IMR-90 (cell line): ENCODE data around the gene CLMP. TPM values are rescaled to one million over a fixed set of nuclear protein-coding genes. Genes with fewer than 3 reads are reported as not detected.

Experiments used
- ATAC-seq: fragments of 200-7000 bp; cut with Tn5 transposase; 2 replicates; pipeline ENCODE4 v1.9.1; 2020; ENCODE audit warnings: low read depth, mild to moderate bottlenecking, moderate library complexity
- BruUV-seq: library from RNA; stranded (reverse); fragments of 400-500 nt; replicated peaks from 2 replicates; lab custom pipeline; 2021; lab: Mats Ljungman, UMichigan
- CTCF ChIA-PET: fragments of 300-600 bp; formaldehyde crosslinking; extraction: SDS; loops from one replicate; lab custom pipeline; 2021; ENCODE audit warnings: antibody characterized with exemption; lab: Yijun Ruan, JAX
- POLR2A ChIA-PET: fragments of 300-600 bp; sonication (Branson Sonifier 250); formaldehyde crosslinking; loops from one replicate; lab custom pipeline; 2022; ENCODE audit warnings: antibody characterized with exemption; ENCODE audit not compliant: unreplicated experiment; lab: Charles Lee
- DNase-seq: peaks from one replicate; pipeline ENCODE4 v3.0.0; 2013
- H2AFZ ChIP-seq: replicated peaks from 2 replicates; pipeline ENCODE3; 2013; ENCODE audit warnings: low read length, mild to moderate bottlenecking; ENCODE audit not compliant: poor library complexity
- H2AK5ac ChIP-seq: 2 replicates; pipeline ENCODE4 v1.6.1; 2013; ENCODE audit warnings: low read depth, low read length, inconsistent platforms
- H2AK9ac ChIP-seq: replicated peaks from 2 replicates; pipeline ENCODE3; 2013; ENCODE audit warnings: mild to moderate bottlenecking, low read depth, low read length, moderate library complexity; ENCODE audit not compliant: poor library complexity
- H2BK120ac ChIP-seq: 2 replicates; pipeline ENCODE4 v1.6.1; 2013; ENCODE audit warnings: low read depth, low read length, inconsistent platforms
- H2BK15ac ChIP-seq: 3 replicates; pipeline ENCODE4 v1.6.1; 2013; ENCODE audit warnings: low read depth, low read length, inconsistent platforms
- H2BK20ac ChIP-seq: 2 replicates; pipeline ENCODE4 v1.6.1; 2013; ENCODE audit warnings: low read depth, mild to moderate bottlenecking, inconsistent platforms, low read length, moderate library complexity
- H2BK5ac ChIP-seq: 2 replicates; pipeline ENCODE4 v1.6.1; 2013; ENCODE audit warnings: mild to moderate bottlenecking, low read depth, low read length, inconsistent platforms; ENCODE audit not compliant: poor library complexity, severe bottlenecking
- H3K14ac ChIP-seq: replicated peaks from 2 replicates; pipeline ENCODE4 v1.6.1; 2013; ENCODE audit warnings: low read depth, low read length, inconsistent platforms
- H3K18ac ChIP-seq: 2 replicates; pipeline ENCODE4 v1.6.1; 2013; ENCODE audit warnings: low read depth, low read length, control low read depth
- H3K23ac ChIP-seq: 2 replicates; pipeline ENCODE4 v1.6.1; 2013; ENCODE audit warnings: low read depth, low read length, inconsistent platforms
- H3K27ac ChIP-seq: 2 replicates; pipeline ENCODE4 v1.5.1; 2013; ENCODE audit warnings: mild to moderate bottlenecking, control low read depth, low read length; ENCODE audit not compliant: insufficient read depth
- H3K27me3 ChIP-seq: 2 replicates; pipeline ENCODE4 v1.6.1; 2013; ENCODE audit warnings: low read length; ENCODE audit not compliant: control insufficient read depth, insufficient read depth
- H3K36me3 ChIP-seq: 2 replicates; pipeline ENCODE4 v1.6.1; 2013; ENCODE audit warnings: low read length, mixed read lengths; ENCODE audit not compliant: control insufficient read depth, insufficient read depth
- H3K4ac ChIP-seq: 2 replicates; pipeline ENCODE4 v1.6.1; 2013; ENCODE audit warnings: low read depth, low read length, inconsistent platforms
- H3K4me1 ChIP-seq: 2 replicates; pipeline ENCODE4 v1.6.1; 2013; ENCODE audit warnings: low read length, mixed read lengths; ENCODE audit not compliant: control insufficient read depth, insufficient read depth
- H3K4me2 ChIP-seq: 2 replicates; pipeline ENCODE4 v1.6.1; 2013; ENCODE audit warnings: low read depth, mild to moderate bottlenecking, control low read depth, low read length, moderate library complexity
- H3K4me3 ChIP-seq: 2 replicates; pipeline ENCODE4 v1.5.1; 2013; ENCODE audit warnings: low read depth, mild to moderate bottlenecking, control low read depth, low read length, moderate library complexity; ENCODE audit not compliant: insufficient read depth
- H3K56ac ChIP-seq: 2 replicates; pipeline ENCODE4 v1.6.1; 2013; ENCODE audit warnings: low read length, inconsistent platforms; ENCODE audit not compliant: insufficient read depth; ENCODE audit errors: extremely low read depth
- H3K79me1 ChIP-seq, 2 experiments: 2 replicates each; pipeline ENCODE4 v1.6.1; 2013; ENCODE audit warnings: low read length in 2 of 2, inconsistent platforms in 1 of 2, low read depth in 1 of 2
- H3K9ac ChIP-seq: 2 replicates; pipeline ENCODE4 v1.6.1; 2013; ENCODE audit warnings: low read depth, low read length, control low read depth
- H3K9me1 ChIP-seq: 2 replicates; pipeline ENCODE4 v1.6.1; 2013; ENCODE audit warnings: low read length, inconsistent platforms; ENCODE audit not compliant: insufficient read depth
- H3K9me3 ChIP-seq: 2 replicates; pipeline ENCODE4 v1.6.1; 2013; ENCODE audit warnings: low read length; ENCODE audit not compliant: control insufficient read depth, insufficient read depth
- H4K20me1 ChIP-seq: 2 replicates; pipeline ENCODE4 v1.6.1; 2013; ENCODE audit warnings: low read length, inconsistent platforms; ENCODE audit not compliant: insufficient read depth
- H4K5ac ChIP-seq: 2 replicates; pipeline ENCODE4 v1.6.1; 2013; ENCODE audit warnings: mild to moderate bottlenecking, low read depth, low read length, control low read depth
- H4K8ac ChIP-seq, 2 experiments: 2 replicates each; pipeline ENCODE4 v1.6.1; 2013; ENCODE audit warnings: low read depth in 2 of 2, low read length in 2 of 2, control low read depth in 1 of 2, inconsistent platforms in 1 of 2
- H4K91ac ChIP-seq: 2 replicates; pipeline ENCODE4 v1.6.1; 2013; ENCODE audit warnings: low read depth, low read length, inconsistent platforms; ENCODE audit not compliant: insufficient read depth
- CTCF ChIP-seq: conservative IDR thresholded peaks from 2 replicates; pipeline ENCODE4 v1.5.1; 2012; ENCODE audit warnings: mild to moderate bottlenecking, low read depth, low read length, improper control_type of control experiment
- MAZ ChIP-seq: IDR thresholded peaks from 2 replicates; pipeline ENCODE4 v1.6.1; 2012; ENCODE audit warnings: low read depth, mild to moderate bottlenecking, low read length, improper control_type of control experiment, moderate library complexity, borderline replicate concordance
- MXI1 ChIP-seq: IDR thresholded peaks from 2 replicates; pipeline ENCODE4 v1.6.1; 2012; ENCODE audit warnings: low read depth, mild to moderate bottlenecking, low read length, moderate library complexity, borderline replicate concordance
- NFE2L2 ChIP-seq: fragments of 150-350 bp; IDR thresholded peaks from 2 replicates; pipeline ENCODE4 v1.6.1; 2016; ENCODE audit warnings: low read depth, mild to moderate bottlenecking, low read length
- POLR2A ChIP-seq: IDR thresholded peaks from 2 replicates; pipeline ENCODE4 v1.6.1; 2012; ENCODE audit warnings: mild to moderate bottlenecking, low read depth, low read length
- RCOR1 ChIP-seq: IDR thresholded peaks from 2 replicates; pipeline ENCODE4 v1.6.1; 2012; ENCODE audit warnings: mild to moderate bottlenecking, low read length, improper control_type of control experiment; ENCODE audit not compliant: insufficient replicate concordance
- RFX5 ChIP-seq: IDR thresholded peaks from 2 replicates; pipeline ENCODE4 v1.8.0; 2012; ENCODE audit warnings: low read depth, mild to moderate bottlenecking, low read length, moderate library complexity
- USF2 ChIP-seq: fragments of 150-350 bp; IDR thresholded peaks from 2 replicates; pipeline ENCODE4 v1.6.1; 2017; ENCODE audit warnings: mild to moderate bottlenecking, antibody characterized with exemption, low read length, low read depth
- WGBS, 2 experiments: methylation state at CpG; one replicate each; pipeline versions ENCODE4 v1.1.5 to v1.1.7; 2013; ENCODE audit warnings: missing lambda C conversion rate in 2 of 2; ENCODE audit not compliant: insufficient read length in 1 of 2; ENCODE audit errors: extremely low coverage in 2 of 2; 5-methylcytosine and 5-hydroxymethylcytosine counted together
- dilution Hi-C: fragments of 300-500 bp; cut with HindIII; formaldehyde crosslinking; loops from one replicate; pipeline ENCODE4 v1.14.3; 2018; ENCODE audit warnings: low sequenced_read_pairs; ENCODE audit not compliant: unreplicated experiment
- in situ Hi-C: fragments of 300-500 bp; cut with MboI; formaldehyde crosslinking; loops from 3 replicates; pipeline ENCODE4 v1.14.3; 2019; ENCODE audit warnings: low sequenced_read_pairs, inconsistent platforms, mixed read lengths
- intact Hi-C: fragments of 100-400 bp; cut with micrococcal nuclease; formaldehyde crosslinking; loops from 2 replicates; pipeline ENCODE4 v1.10.0; 2022
- polyA plus RNA-seq, 3 experiments: library from polyadenylated mRNA; depleted of rRNA; stranded (reverse); fragments of >200 nt; gene quantifications; 2 replicates each; pipeline ENCODE4 v1.2.3, GENCODE V29; 2012; ENCODE audit warnings: low replicate concordance in 1 of 3
- total RNA-seq: library from RNA; depleted of rRNA; stranded (reverse); fragments of >200 nt; gene quantifications from 2 replicates; pipeline ENCODE4 v1.2.3, GENCODE V29; 2012

CLMP gene
- total and polyA plus RNA-seq, 2 of the 4 experiments (the other 2 are of a cell fraction), result 54.7 to 95.7 TPM

- no peak overlapping the region for H3K56ac ChIP-seq
These were observed 18.3 kb upstream of the CLMP start for GRCh38 chr11:123213307-123213771.

More at GRCh38 chr11:123213307-123213771, 18.3 kb upstream of the CLMP start:
- ChIA-PET CTCF (interaction anchor here (0.5 to 1.7 kb wide), 2 partner anchors 24 to 34 kb away, joined by 3 to 4 read pairs; no protein-coding TSS in a partner anchor), POLR2A (no interaction called here)
- Histone ChIP-seq H3K4me3 (no peak overlapping the region), H2AK5ac (no peak overlapping the region), H4K5ac (no peak overlapping the region), H3K27me3 (no peaks in the 10 kb centered on the region), H4K91ac (no peak overlapping the region), H3K79me1 (no peaks in the 10 kb centered on the region), H2AFZ (no peak overlapping the region), H3K9me3 (no peaks in the 10 kb centered on the region), H3K9me1 (peaks cover 6% of the 10 kb centered on the region; the same call in 1 of the 2 replicates), H3K4me2 (no peak overlapping the region), H3K27ac (no peak overlapping the region), H3K18ac (0 out of 2 replicates have a peak overlapping the region, but pooled peaks have one; percentile 18), H2BK15ac (no peak overlapping the region), H2AK9ac (no peak overlapping the region), H2BK20ac (no peak overlapping the region), H3K23ac (no peak overlapping the region), H3K4ac (no peak overlapping the region), H2BK5ac (no peak overlapping the region), H3K4me1 (peaks cover 16% of the 10 kb centered on the region), H4K8ac (no peak overlapping the region; a peak in 1 of 4 replicates), H4K20me1 (no peaks in the 10 kb centered on the region), H2BK120ac (no peak overlapping the region), H3K14ac (no peak overlapping the region), H3K36me3 (no peaks in the 10 kb centered on the region), H3K9ac (no peak overlapping the region)
- intact Hi-C loops, result loop anchor here (2.0 kb wide), 1 partner anchor 15 kb away; no protein-coding TSS in a partner anchor
- WGBS, 2 experiments, result no CpG with 5 or more reads among the region's 11 CpGs
- in situ Hi-C loops, result no loop called here
- ATAC-seq (no peak), DNase-seq (no peak)
- BruUV-seq, result no TSS peak
- TF ChIP-seq POLR2A (no peak), RFX5 (no peak), NFE2L2 (no peak), RCOR1 (no peak), USF2 (no peak), CTCF (no peak), MAZ (no peak), MXI1 (no peak)
- dilution Hi-C loops, result no loop called here
